HG02678 (cell line): ENCODE measurements around the gene C18orf32.
"Not testable (repeated sequence)": the region's sequence is repeated elsewhere in the genome, so short reads cannot be mapped to it uniquely, and the experiment has no call there.

Experiments
- ATAC-seq: cut with Tn5 transposase; IDR thresholded peaks from one replicate; pipeline ENCODE4 v1.9.1; 2021; ENCODE audit warnings: mild to moderate bottlenecking, moderate library complexity; ENCODE audit not compliant: unreplicated experiment

C18orf32 gene

GRCh38 chr18:49486953-49487710, at the start of gene C18orf32:
TSS of gene C18orf32 (minus strand) at chr18:49487234. CDS start at chr18:49483748, 3,486 bp downstream.
- ATAC-seq = peak; percentile 96

GRCh38 chr18:49534846-49535601, 48.0 kb upstream of the C18orf32 start:
- ATAC-seq = no peak

- no peak for ATAC-seq
Measured at GRCh38 chr18:49531678-49532153, 44.7 kb upstream of the C18orf32 start.

GRCh38 chr18:49529596-49529995, 42.6 kb upstream of the C18orf32 start:
- no peak for ATAC-seq

GRCh38 chr18:49527631-49528327, 40.7 kb upstream of the C18orf32 start:
- ATAC-seq = no peak

GRCh38 chr18:49525981-49526380, 38.9 kb upstream of the C18orf32 start:
- no peak for ATAC-seq

GRCh38 chr18:49524951-49525350, 37.9 kb upstream of the C18orf32 start:
- no peak for ATAC-seq

GRCh38 chr18:49524349-49524748, 37.3 kb upstream of the C18orf32 start:
- ATAC-seq = no peak

- ATAC-seq = not testable (repeated sequence)
Measured at GRCh38 chr18:49523580-49524093, 36.6 kb upstream of the C18orf32 start.

- no peak for ATAC-seq
Measured at GRCh38 chr18:49521216-49521835, 34.3 kb upstream of the C18orf32 start.

GRCh38 chr18:49520661-49521145, 33.7 kb upstream of the C18orf32 start:
- no peak for ATAC-seq

GRCh38 chr18:49519101-49519971, 32.3 kb upstream of the C18orf32 start:
- no peak for ATAC-seq

GRCh38 chr18:49517483-49517882, 30.4 kb upstream of the C18orf32 start:
- ATAC-seq = no peak

- no peak for ATAC-seq
Measured at GRCh38 chr18:49515516-49515915, 28.5 kb upstream of the C18orf32 start.

GRCh38 chr18:49515003-49515402, 28.0 kb upstream of the C18orf32 start:
- not testable (repeated sequence) for ATAC-seq

- no peak for ATAC-seq
Measured at GRCh38 chr18:49514577-49514976, 27.5 kb upstream of the C18orf32 start.

- ATAC-seq = not testable (repeated sequence)
Measured at GRCh38 chr18:49512876-49513275, 25.8 kb upstream of the C18orf32 start.

GRCh38 chr18:49510393-49511115, 23.5 kb upstream of the C18orf32 start:
- ATAC-seq = no peak

- not testable (repeated sequence) for ATAC-seq
Measured at GRCh38 chr18:49506438-49506837, 19.4 kb upstream of the C18orf32 start.
